Left renal pelvis (tissue), 4 donors: ENCODE measurements around the gene C2CD4C. TPM values are rescaled to one million over a fixed set of nuclear protein-coding genes. Genes with fewer than 3 reads are reported as not detected.
"Not testable (repeated sequence)": the region's sequence is repeated elsewhere in the genome, so short reads cannot be mapped to it uniquely, and the experiment has no call there.

ENCODE experiments used
- DNase-seq, 4 donors: peaks; one replicate each; pipeline ENCODE4 v3.0.0-alpha.2; 2013; ENCODE audit warnings: low read depth in 4 of 4, low spot score in 3 of 4
- polyA plus RNA-seq, 4 donors: library from polyadenylated mRNA; unstranded; fragments of 120-200 nt; gene quantifications; one replicate each; pipeline ENCODE4 v1.2.1, GENCODE V29; 2013; ENCODE audit not compliant: insufficient read length in 4 of 4

The C2CD4C gene
- polyA plus RNA-seq, 4 donors: 1.2 to 2.9 (median 1.8) TPM

DNA sequence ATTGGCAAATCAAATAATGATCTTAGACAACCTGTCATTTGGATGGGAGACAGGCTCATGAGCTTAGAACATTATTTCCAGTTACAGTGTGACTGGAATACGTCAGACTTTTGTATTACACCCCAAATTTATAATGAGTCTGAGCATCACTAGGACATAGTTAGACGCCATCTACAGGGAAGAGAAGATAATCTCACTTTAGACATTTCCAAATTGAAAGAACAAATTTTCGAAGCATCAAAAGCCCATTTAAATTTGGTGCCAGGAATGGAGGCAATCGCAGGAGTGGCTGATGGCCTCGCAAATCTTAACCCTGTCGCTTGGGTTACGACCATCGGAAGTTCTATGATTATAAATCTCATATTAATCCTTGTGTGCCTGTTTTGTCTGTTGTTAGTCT lies 22.8 kb downstream of the C2CD4C start:
- not testable (repeated sequence) for DNase-seq

DNA sequence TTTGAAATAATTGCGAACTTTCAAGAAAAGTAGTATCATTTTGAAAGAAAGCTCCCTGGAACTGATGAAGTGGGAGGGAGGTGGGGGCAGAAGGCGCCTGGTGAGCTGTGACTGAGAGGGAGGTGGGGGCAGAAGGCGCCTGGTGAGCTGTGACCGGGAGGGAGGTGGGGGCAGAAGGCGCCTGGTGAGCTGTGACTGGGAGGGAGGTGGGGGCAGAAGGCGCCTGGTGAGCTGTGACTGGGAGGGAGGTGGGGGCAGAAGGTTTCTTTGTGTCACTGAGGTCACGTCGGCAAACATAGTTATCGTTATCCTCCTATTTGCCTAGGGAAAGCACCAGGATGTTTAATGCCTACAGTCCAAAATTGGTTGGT lies 24.2 kb downstream of the C2CD4C start:
- DNase-seq: no peak

DNA sequence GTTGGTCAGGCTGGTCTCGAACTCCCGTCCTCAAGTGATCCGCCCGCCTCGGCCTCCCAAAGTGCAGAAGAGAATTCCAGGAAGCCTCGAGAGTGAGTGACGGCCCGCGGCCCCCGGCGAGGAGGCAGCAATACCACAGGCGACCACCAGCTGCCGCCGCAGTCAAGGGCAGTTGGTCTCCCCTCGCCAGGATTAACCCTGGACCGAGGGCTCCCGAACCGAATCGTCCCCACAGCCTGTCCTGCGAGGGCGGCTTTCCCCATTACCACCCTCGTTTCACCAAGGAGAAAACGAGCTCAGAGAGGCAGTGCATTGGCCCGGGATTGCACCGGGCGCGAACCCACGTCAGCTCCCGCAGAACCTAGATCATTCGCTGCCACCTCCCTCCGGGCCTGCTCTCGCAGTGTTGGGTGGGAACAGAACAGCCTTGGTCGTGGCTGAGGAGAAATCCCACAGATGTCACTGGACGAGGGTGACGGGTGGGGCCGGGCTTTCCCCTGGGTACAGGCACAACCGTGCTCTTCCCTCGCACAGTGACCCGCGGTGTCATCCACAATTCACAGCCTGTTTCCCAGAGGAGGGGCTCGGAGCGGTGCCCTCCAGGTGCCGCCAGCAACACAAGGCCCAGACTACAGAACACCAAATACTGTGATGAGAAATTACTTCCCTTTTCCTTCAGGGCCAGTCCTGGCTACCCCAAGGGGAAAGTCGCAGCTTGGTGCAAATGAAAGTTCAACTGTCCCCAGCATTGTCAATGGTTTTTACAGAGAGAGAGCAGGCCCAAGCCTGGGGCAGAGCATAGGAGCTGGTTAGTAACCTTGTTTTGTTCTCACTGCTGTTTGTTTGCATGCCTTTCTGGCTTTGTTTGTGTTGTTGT lies 24.8 kb downstream of the C2CD4C start:
- no peak for DNase-seq

DNA sequence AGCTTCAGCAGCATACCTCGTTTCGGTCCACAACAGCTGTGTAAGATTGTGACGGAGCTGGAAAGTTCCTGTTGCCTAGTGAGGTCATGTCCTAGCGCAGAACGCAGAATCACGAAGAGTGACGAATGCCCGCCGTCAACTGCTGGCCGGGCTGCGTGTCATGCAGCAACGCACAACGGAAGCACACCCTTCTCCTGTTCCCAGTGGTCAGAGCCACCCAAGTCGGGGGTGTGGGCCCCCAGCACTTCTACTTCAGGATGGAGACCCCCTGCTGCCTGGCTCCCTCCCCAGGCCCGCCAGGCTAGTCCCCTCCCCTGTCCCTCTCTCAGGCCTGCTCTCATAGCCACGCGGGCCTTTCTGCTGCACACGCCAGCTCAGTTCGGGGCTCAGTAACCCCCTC lies 25.9 kb downstream of the C2CD4C start:
- DNase-seq: no peak

DNA sequence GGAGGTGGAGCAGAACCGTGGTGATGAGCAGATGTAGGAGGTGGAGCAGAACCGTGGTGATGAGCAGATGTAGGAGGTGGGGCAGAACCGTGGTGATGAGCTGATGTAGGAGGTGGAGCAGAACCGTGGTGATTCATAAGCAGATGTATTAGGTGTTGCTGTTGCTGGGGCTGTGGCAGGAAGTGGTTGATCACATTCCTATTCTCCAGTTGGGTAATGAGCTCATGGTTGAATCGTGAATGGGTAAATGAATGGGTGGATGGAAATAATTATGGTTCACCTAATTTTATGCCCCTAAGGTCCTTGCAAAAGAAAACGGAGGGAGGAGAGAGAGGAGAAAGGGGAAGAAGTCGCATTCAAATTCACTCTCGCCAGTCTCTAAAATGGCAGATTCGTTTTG lies 26.4 kb downstream of the C2CD4C start:
- DNase-seq: not testable (repeated sequence)

DNA sequence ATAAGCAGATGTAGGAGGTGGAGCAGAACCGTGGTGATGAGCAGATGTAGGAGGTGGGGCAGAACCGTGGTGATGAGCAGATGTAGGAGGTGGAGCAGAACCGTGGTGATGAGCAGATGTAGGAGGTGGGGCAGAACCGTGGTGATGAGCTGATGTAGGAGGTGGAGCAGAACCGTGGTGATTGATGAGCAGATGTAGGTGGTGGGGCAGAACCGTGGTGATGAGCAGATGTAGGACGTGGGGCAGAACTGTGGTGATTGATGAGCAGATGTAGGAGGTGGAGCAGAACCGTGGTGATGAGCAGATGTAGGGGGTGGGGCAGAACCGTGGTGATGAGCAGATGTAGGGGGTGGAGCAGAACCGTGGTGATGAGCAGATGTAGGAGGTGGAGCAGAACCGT lies 27.0 kb downstream of the C2CD4C start:
- DNase-seq: not testable (repeated sequence)

DNA sequence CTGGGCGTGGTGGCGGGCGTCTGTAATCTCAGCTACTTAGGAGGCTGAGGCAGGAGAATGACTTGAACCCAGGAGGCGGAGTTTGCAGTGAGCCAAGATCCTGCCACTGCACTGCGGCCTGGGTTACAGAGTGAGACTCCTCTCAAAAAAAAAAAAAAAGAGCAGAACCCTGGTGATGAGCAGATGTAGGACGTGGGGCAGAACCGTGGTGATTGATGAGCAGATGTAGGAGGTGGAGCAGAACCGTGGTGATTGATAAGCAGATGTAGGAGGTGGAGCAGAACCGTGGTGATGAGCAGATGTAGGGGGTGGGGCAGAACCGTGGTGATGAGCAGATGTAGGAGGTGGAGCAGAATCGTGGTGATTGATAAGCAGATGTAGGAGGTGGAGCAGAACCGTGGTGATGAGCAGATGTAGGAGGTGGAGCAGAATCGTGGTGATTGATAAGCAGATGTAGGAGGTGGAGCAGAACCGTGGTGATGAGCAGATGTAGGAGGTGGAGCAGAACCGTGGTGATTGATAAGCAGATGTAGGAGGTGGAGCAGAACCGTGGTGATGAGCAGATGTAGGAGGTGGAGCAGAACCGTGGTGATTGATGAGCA lies 28.2 kb downstream of the C2CD4C start:
- DNase-seq: not testable (repeated sequence)

DNA sequence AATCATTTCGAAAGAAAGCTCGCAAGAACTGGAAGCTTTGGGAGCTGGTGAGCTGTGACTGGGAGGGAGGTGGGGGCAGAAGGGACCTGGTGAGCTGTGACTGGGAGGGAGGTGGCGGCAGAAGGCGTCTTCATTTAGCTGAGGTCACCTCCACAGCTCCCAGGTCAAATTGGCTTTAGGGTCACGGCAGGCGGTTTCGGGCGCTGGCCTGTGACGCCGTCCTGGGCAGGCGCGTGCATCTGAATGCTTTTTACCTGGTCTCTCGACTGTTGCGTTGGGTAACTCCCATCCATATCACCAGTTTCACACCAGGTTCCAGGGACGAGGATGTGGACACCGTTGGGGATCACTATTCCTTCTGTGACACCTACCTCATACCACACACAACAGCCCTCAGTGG lies 29.2 kb downstream of the C2CD4C start:
- DNase-seq: no peak

DNA sequence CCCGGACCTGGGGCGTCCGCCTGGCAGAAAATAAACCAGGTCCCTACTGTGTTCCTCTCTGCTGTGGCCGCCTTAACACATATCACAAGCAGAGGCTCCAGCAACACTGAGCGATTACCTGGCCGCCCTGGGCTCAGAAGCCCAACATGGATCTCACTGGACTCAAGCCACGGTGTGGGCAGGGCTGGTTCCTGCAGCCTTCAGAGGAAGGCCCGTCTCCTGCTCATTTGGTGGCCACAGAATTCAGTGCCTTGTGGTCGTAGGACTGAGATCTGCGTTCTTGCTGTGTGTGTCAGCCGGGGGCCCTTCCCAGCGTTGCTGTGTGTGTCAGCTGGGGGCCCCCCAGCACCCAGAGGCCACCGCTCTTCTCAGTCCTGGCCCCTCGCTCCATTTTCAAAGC lies 30.2 kb downstream of the C2CD4C start:
- no peak for DNase-seq

DNA sequence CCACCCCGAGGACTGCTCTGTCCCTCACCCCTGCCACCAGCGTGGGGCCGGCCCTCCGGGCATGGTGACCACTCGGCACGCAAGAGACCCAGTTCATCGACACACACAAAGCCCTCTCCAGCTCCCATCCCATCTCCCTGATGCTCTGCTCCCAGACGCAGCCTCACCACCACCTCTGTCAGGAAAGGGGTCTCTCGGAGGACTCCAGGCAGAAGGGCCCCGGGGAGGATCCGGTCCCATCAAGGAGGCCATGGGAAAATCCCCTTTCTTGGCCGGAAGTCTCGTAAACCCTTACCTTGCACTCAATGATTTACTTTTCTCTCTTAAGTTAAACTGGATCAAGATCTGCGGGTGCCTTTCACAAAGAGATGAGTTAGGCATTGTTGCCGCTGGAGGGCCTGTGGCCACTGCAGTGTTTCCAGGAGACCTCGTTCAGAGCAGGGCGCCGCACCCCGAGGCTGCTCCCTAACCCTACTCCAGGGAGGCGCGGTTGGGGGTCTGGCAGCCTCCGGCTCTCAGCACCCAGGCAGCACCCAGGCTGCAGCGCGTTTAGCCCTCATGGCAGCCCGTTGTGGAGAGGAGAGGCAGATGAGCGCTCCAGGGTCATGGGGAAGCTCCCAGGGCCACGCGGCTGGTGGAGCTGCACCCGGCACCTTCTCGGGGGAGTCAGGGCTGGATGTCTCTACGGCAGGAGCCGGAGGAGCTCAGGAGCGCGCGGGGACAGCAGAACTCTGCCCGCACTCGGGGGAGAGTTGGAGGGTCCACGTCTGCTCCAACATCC lies 31.0 kb downstream of the C2CD4C start:
- DNase-seq: no peak

DNA sequence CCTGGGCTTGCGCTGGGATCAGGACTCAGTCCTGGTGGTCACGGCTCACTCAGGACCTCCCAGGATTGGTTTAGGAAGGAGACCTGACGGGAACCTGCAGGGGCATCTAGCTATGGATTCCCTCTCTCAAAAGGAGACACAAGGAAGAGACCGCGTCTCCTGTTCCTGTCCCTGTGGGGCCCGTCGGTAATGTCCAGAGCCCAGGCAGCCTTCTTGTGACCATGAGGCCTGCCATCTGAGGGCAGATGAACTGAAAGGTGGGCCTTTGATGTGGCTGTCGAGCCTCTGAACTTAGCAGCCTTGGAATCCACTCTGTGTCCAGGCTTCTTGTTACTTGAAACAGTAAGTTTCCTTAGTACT lies 32.9 kb downstream of the C2CD4C start:
- DNase-seq: no peak

DNA sequence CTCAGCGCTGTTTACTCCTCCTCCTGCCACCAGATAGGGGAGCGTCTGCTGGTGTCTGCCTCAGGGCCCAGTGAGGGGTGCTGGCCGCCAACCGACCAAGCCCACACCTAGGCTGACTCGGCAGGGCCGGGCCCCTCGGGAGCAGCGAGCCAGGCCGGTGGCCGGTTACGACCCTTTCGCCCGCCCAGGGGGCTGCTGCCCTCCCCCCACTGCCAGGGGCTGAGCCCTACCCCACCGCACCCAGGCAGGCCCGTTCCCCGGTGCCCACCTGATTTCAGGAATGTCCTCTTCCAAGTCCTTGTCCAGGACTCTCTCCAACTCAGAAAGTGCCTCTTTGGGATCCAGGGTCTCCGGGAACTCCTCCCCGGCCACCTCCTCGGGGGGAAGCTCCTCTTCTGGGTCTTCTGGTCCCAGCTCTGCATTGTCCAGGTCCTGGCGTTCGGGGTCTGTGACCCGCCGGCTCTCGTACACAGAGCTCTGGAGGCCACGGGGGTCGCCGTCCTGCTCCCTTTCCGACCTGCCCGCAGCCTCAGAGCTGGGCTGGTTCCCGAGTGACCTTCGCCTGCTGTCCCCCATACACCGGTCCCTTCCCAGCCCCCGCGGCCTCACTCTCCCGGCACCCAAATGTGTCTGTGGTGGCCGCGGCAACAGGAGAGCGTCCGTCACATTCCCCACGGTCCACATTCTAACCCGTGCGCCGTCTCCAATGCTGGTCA lies 33.4 kb downstream of the C2CD4C start:
- DNase-seq: no peak

DNA sequence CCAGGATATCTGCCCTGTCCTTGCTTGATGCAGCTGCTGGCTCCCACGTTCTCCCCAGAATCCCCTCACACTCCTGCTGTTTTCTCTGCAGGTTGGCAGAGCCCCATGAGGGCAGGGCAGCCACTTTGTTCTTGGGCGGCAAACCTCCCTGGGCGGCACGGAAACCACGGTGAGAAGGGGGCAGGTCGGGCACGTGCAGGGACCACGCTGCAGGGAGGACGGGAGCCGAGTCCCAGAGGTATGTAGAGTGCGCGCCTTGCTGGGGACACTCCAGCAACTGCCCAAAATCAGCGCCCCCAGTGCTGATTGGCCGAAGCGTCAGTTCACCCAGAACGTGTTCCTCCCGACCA lies 34.1 kb downstream of the C2CD4C start:
- no peak for DNase-seq

DNA sequence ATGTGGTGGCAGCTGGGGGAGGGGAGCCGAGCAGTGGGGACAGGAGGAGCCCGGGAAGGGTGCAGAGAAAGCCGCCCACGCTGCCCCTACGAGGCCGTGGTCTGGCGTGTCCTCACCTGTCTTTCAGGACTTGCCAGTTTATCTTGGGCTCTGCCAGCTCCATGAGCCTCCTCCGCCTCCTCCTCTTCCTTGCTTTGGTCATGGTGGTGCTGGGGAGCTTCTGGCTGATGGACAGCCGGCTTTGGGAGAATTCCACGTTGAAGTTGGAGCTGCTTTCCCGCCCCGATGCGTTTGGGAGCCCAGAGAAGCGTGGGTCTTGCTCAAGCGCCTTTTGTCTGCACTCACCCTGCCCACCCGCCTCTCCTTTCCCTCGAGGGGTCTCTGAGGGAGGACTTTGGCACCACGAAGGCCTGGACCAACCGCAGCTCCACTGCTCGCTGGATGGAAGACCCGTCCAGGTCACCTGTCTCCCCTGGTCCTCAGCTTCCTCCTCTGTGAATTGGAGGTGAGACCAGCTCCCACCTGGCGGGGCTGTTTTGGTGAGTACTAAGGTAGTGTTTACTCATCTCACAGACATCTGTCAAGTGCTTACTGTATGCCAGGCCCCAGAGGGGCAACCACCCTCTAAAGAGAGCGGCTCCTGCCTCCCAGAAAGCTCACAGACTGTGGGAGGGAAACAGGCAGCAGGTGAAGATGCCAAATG lies 34.6 kb downstream of the C2CD4C start:
- DNase-seq: no peak

DNA sequence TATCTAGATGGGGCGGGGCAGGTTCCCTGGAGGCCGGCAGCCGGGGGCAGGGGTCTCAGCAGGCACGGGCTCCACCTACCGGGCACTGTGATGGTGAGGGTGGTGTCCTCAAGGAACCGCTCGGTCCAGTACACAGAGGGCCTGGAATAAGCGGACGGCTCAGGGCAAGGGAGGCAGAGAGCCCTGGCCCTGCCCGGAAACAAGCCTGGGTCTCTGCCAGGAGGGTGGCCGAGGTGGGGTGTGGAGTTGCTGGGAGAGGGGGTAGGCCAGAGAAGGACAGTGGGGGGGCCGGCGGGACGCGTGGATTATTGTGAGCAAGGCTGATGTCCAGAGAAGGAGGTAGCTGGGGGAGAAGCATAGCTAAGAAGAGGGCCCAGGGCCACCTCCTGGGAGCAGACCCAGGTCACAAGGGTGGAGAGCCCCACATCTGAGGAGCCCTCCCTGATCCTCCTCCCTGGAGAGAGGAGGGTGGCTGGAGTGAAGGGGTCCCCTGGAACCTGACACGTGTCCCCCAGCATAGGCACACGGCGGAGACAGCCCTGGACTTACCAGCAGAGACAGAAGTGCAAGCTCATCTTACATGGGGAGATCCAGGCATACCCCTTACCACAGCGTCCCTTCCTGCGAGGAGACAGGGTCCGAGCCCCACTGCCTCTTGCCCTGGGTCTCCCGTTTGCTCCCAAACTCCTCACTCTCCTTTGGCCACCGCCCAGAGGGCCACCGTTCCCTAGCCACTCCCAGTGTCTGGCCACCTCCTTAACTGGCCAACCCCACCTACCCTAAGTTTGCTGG lies 35.4 kb downstream of the C2CD4C start:
- no peak for DNase-seq

DNA sequence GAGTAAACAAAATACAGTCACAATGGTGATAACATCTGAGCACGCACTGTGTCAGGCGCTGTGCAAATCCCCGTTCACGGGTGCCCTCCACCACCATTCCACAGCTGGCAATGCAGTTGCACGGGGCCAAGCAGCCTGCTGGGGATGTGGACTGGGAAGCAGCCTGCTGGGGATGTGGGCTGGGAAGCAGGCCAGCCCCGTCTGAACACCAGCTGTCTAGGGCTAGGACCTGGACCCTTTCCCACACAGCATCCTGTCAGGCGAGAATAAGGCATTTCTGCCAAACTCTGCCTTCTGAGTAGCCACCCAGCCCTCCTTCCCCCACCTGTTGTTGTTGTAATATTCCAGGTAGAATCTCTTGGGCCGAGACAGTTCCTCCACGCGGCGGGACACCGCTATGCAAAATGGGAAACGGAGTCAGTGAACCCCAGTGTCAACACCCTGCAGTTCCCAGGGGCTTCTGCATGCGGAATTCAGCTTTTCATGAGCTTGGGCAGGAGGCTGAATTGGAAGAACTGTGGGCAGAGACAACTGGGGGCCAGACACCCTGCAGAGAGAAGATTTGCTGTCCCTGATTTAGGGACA lies 36.5 kb downstream of the C2CD4C start:
- no peak for DNase-seq

DNA sequence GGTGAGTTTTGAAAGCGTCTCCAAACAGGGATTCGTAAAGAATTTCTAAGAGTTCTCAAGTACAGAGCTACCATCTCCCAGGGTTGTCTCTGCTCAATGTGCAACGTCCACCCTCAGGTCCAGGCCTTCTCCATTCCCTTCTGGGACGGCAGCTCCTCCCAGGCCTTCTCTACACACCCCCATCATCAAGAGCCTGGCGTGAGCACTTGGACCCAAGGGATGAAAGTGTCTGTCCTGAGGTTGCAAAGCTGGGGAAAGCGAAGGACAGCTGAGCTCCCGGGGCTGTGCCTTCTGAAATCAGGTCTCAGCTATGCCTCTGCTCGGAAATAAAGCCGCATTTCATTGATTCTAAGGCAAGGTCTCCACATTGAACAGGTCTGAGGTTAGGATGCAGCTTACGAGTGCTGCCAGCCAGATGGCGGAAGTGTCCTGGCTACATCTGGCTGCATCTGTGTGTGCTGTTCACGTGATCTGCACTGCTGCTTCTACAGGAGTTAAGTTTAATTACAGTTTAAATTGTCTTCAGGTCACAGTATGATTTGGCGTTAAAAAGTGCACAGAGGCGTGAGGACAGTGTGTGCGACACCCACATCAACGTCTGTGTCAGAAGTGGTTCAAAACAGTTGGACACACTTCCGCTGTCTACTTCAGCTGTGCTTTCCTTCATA lies 37.3 kb downstream of the C2CD4C start:
- no peak for DNase-seq

DNA sequence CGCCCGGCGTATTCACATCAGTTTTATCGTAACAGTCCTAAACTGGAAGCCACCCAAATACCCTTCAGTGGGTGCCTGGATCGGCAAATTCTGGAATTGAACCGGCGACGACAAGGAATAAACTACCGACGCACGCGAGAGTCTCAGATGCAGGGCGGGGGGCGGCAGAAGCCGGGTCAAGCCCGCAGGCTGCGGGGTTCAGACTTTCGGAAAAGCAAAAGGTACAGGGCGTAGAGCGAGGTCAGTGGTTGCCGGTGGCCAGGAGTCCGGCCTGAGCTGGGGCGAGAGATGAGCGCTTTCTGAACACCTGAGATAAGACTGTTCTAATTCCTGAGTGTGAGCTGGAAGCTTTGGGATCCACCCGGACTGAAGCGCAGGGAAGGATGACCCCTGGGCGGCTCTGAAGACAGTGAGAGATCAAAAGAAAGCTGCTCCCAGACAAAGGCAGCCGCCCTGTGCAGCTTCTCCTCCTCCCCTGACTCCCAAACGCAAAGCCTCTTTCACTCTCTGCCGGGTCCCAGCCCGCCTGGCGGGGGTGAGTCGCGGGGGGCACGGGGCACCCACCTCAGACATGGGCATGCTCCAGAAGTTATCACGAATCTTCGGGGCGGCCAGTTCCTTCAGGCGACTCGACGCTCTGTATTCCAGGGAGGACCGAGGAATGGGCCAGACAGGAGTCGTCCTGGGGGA lies 38.2 kb downstream of the C2CD4C start:
- no peak for DNase-seq
